Heart left ventricle (tissue), 13 donors: ENCODE measurements around the gene DOHH.

Experiments
- CTCF ChIP-seq, 12 donors: fragments of 200-600 bp; sonication (generic) in 4 of 12; IDR thresholded peaks; one replicate each; pipeline versions ENCODE4 v1.5.0 to v1.8.0; 2018 to 2022; ENCODE audit warnings: antibody characterized with exemption in 12 of 12, mild to moderate bottlenecking in 5 of 12
- POLR2A ChIP-seq, 2 donors: fragments of 450-650 bp; IDR thresholded peaks; one replicate each; pipeline ENCODE4 v1.6.1; 2017; ENCODE audit warnings: antibody characterized with exemption in 2 of 2, mild to moderate bottlenecking in 2 of 2, moderate library complexity in 2 of 2
- donor health status: ischemic (EF 13 %, LVEDD 7.1; RV severe dilation, severe dysfunction).
- donor health status: DM: no; HTN: yes; CAD: no.
- donor health status: DM: no; HTN: no; CAD: no.
- donor health status: ischemic (EF 25% LVEDD 6.9; RV normal size, moderate dysfunction).
- donor health status: ischemic (EF 25% LVEDD 5.7; RV mildly dilated, moderate dysfunction).
- donor health status: ischemic (EF 35%, LVEDD 5.7; RV mildly dilated, moderate dysfunction).
- donor health status: nonischemic (EF 11% LVEDD 7.7; RV severe dilation, severe dysfunction).
- donor health status: DM: yes; HTN: yes; CAD: no.
- donor health status: PGD.
- donor health status: ischemic (EF 29% LVEDD 5.4; RV normal size, mild dysfunction).
- donor health status: nonischemic (EF 23%, LVEDD 6.1; RV moderate dilation, normal function).

DNA sequence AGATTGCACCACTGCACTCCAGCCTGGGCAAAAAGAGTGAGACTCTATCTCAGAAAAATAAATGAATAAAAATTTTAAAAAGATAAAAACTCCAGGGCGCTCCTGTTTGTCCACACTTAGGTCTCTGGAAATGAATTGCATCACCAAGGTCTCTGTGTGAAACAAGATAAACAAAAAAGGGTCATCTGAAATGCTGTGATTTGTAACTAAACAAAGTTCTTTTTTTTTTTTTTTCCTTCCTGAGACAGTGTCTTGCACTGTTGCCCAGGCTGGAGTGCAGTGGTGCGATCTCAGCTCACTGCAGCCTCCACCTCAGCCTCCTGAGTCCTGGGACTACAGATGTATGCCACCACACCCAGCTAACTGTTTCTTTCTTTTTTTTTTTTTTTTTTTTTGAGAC lies 17.2 kb upstream of the DOHH start:
- TF ChIP-seq CTCF (IDR thresholded peaks at IDR 0.05) (no peak), POLR2A (IDR thresholded peaks at IDR 0.05) (no peak)
